Adipocyte (in vitro differentiated cells): Measurements from ENCODE around the gene OR8G5.
"Not testable (repeated sequence)": the region's sequence is repeated elsewhere in the genome, so short reads cannot be mapped to it uniquely, and the experiment has no call there.

Experiments used
- DNase-seq: peaks from one replicate; pipeline ENCODE4 v3.0.0-alpha.2; 2015; ENCODE audit warnings: low read depth
- H3K27me3 ChIP-seq: replicated peaks from 2 replicates; pipeline ENCODE4 v1.7.0; 2013; ENCODE audit warnings: mild to moderate bottlenecking, low read length, moderate library complexity; ENCODE audit not compliant: control insufficient read depth, insufficient read depth
- H3K36me3 ChIP-seq: 2 replicates; pipeline ENCODE4 v1.7.0; 2013; ENCODE audit warnings: low read length, mild to moderate bottlenecking, moderate library complexity; ENCODE audit not compliant: control insufficient read depth, insufficient read depth, severe bottlenecking
- H3K4me1 ChIP-seq: 2 replicates; pipeline ENCODE4 v1.7.0; 2013; ENCODE audit warnings: mild to moderate bottlenecking, low read length, moderate library complexity; ENCODE audit not compliant: control insufficient read depth, insufficient read depth
- H3K4me3 ChIP-seq: 2 replicates; pipeline ENCODE4 v1.7.0; 2013; ENCODE audit warnings: mild to moderate bottlenecking, low read length, moderate library complexity
- H3K9ac ChIP-seq: 2 replicates; pipeline ENCODE4 v1.7.0; 2013; ENCODE audit warnings: mild to moderate bottlenecking, low read length, moderate library complexity
- H3K9me3 ChIP-seq: 2 replicates; pipeline ENCODE4 v1.7.0; 2013; ENCODE audit warnings: mild to moderate bottlenecking, low read length, moderate library complexity; ENCODE audit not compliant: control insufficient read depth

The OR8G5 gene

GRCh38 chr11:124256076-124256475 lies at the start of gene OR8G5:
Gene OR8G5 (plus strand): TSS chr11:124256376. CDS start chr11:124264932, 8,556 bp downstream.
- H3K36me3 ChIP-seq, result no peaks in the 10 kb centered on the region
- H3K4me1 ChIP-seq, result no peaks in the 10 kb centered on the region
- no peak within 1 kb of the TSS for H3K9ac ChIP-seq
- H3K4me3 ChIP-seq, result no peak within 1 kb of the TSS
- no peaks in the 10 kb centered on the region for H3K9me3 ChIP-seq
- DNase-seq, result no peak
- no peaks in the 10 kb centered on the region for H3K27me3 ChIP-seq

GRCh38 chr11:124207102-124207792 lies 48.9 kb upstream of the OR8G5 start:
- no peaks in the 10 kb centered on the region for H3K36me3 ChIP-seq
- no peaks in the 10 kb centered on the region for H3K4me1 ChIP-seq
- no peak for DNase-seq
- H3K9me3 ChIP-seq, result no peaks in the 10 kb centered on the region
- H3K9ac ChIP-seq, result no peak overlapping the region
- no peaks in the 10 kb centered on the region for H3K27me3 ChIP-seq
- H3K4me3 ChIP-seq, result no peak overlapping the region

- no peak overlapping the region for H3K4me3 ChIP-seq
- no peak overlapping the region for H3K9ac ChIP-seq
- no peaks in the 10 kb centered on the region for H3K4me1 ChIP-seq
- no peaks in the 10 kb centered on the region for H3K27me3 ChIP-seq
- DNase-seq, result no peak
- H3K36me3 ChIP-seq, result no peaks in the 10 kb centered on the region
- H3K9me3 ChIP-seq, result no peaks in the 10 kb centered on the region
Measured at GRCh38 chr11:124209824-124210357, 46.3 kb upstream of the OR8G5 start.

GRCh38 chr11:124210421-124210820 lies 45.8 kb upstream of the OR8G5 start:
- Histone ChIP-seq H3K4me1 (no peaks in the 10 kb centered on the region), H3K36me3 (no peaks in the 10 kb centered on the region), H3K9me3 (no peaks in the 10 kb centered on the region), H3K4me3 (no peak overlapping the region), H3K9ac (no peak overlapping the region), H3K27me3 (no peaks in the 10 kb centered on the region)
- DNase-seq, result no peak

GRCh38 chr11:124211321-124211720 lies 44.9 kb upstream of the OR8G5 start:
- Histone ChIP-seq H3K36me3 (no peaks in the 10 kb centered on the region), H3K9me3 (no peaks in the 10 kb centered on the region), H3K4me3 (no peak overlapping the region), H3K9ac (no peak overlapping the region), H3K27me3 (no peaks in the 10 kb centered on the region), H3K4me1 (no peaks in the 10 kb centered on the region)
- no peak for DNase-seq

- no peak for DNase-seq
- Histone ChIP-seq H3K36me3 (no peaks in the 10 kb centered on the region), H3K4me3 (no peak overlapping the region), H3K9ac (no peak overlapping the region), H3K4me1 (no peaks in the 10 kb centered on the region), H3K9me3 (no peaks in the 10 kb centered on the region), H3K27me3 (no peaks in the 10 kb centered on the region)
Measured at GRCh38 chr11:124214027-124214426, 42.1 kb upstream of the OR8G5 start.

- Histone ChIP-seq H3K9ac (no peak overlapping the region), H3K36me3 (no peaks in the 10 kb centered on the region), H3K4me1 (peaks cover 5% of the 10 kb centered on the region), H3K9me3 (no peaks in the 10 kb centered on the region), H3K27me3 (no peaks in the 10 kb centered on the region), H3K4me3 (no peak overlapping the region)
- no peak for DNase-seq
Measured at GRCh38 chr11:124219126-124219525, 37.0 kb upstream of the OR8G5 start.

- Histone ChIP-seq H3K9ac (no peak overlapping the region), H3K27me3 (no peaks in the 10 kb centered on the region)
Measured at GRCh38 chr11:124222407-124222806, 33.8 kb upstream of the OR8G5 start.

GRCh38 chr11:124224618-124225423 lies 31.4 kb upstream of the OR8G5 start:
- H3K4me3 ChIP-seq, H3K9ac ChIP-seq, H3K36me3 ChIP-seq, H3K4me1 ChIP-seq, DNase-seq, H3K27me3 ChIP-seq, H3K9me3 ChIP-seq: not testable (repeated sequence)

More at GRCh38 chr11:124222407-124222806, 33.8 kb upstream of the OR8G5 start:
- Histone ChIP-seq H3K9me3 (no peaks in the 10 kb centered on the region), H3K4me1 (peaks cover 5% of the 10 kb centered on the region), H3K36me3 (no peaks in the 10 kb centered on the region), H3K4me3 (no peak overlapping the region)
- DNase-seq, result no peak

- H3K4me1 ChIP-seq, result peaks cover 3% of the 10 kb centered on the region
- H3K27me3 ChIP-seq, result no peaks in the 10 kb centered on the region
- H3K9ac ChIP-seq, result no peak overlapping the region
- no peak for DNase-seq
- no peaks in the 10 kb centered on the region for H3K9me3 ChIP-seq
- no peak overlapping the region for H3K4me3 ChIP-seq
- H3K36me3 ChIP-seq, result no peaks in the 10 kb centered on the region
Measured at GRCh38 chr11:124225471-124225870, 30.7 kb upstream of the OR8G5 start.

- H3K4me1 ChIP-seq, result no peaks in the 10 kb centered on the region
- no peaks in the 10 kb centered on the region for H3K36me3 ChIP-seq
- no peak overlapping the region for H3K9ac ChIP-seq
- DNase-seq, result no peak
- H3K4me3 ChIP-seq, result no peak overlapping the region
- H3K27me3 ChIP-seq, result no peaks in the 10 kb centered on the region
- no peaks in the 10 kb centered on the region for H3K9me3 ChIP-seq
Measured at GRCh38 chr11:124233376-124233775, 22.8 kb upstream of the OR8G5 start.
